NCI-H524 (cell line): ENCODE results near the gene TMPRSS4.

ENCODE experiments used
- DNase-seq, 2 experiments: peaks; one replicate each; lab custom pipeline; 2025; lab: John Stamatoyannopoulos, UW

The TMPRSS4 gene

DNA sequence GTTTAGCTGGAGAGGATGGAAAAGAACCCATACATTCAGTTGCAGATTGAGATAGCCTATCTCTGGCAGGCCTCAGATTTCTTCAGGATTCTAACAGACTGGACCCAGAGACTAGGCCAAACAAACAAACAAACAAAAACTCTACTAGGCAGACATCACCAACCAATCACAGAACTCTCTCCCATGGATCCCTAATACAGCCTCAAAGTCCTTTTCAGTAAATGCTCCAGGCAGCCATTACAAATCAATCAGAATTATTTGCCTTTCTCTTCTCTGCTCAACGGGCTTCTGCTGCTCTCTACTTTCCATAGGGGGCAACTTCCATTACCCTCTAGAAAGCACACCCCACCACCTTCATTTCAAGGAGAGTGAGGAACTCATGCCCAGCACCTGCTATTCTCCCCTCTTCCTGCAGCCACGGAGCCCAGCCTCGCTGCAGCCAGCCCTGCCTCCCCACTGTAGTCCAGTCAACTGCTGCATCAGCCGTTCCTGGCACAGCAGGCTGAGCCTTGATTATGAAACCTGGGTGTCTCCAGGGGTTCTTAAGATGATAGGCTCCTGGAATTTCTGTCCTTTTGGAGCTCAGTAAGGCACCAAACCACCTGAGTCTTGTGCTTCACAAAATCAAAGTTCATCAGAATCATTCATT lies 28.9 kb downstream of the TMPRSS4 start:
- no peak for DNase-seq

DNA sequence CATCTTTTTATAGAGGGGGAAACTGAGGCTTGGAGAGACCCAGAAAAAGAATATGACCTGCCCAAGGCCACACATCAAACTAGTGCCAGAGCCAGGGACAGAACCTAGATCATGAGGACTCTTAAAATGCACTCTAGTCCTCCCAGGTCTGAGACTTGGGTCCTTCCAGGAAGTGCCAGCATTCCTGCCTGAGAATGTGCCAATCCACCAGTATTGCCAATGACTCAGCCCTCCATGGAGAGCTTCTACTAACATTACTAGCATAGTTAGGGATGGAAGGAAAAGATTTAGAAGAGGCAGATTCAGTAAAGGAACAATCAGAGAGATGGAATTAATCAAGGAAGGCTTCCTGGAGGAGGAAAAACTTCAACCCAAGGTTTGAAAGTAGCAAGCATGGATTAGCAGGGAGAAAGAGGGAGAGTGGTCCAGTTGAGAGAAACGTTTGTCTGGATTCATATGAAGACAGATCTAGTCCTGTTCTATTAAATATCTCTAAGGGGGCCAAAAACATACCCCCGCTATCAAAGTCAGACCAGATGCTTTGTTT lies 30.0 kb downstream of the TMPRSS4 start:
- DNase-seq, result no peak

DNA sequence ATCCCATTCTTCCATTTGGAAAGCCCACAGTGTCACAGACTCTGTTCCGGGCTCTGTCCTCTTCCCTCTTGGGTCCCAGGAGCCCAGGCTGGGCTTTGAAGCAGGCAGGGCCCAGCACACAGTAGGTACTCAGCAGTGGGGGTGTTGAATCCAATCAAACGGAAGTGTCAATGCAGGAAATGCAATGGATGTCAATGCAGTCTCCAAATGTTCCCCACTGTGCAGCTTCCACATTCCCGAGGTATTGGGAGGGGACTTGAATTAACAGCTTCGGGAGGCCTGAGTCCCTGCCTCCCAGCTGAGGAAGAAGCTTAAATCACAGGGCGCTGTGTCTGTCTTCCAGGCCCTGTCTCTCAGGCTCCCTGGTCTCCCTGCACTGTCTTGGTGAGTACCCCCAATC lies 31.6 kb downstream of the TMPRSS4 start:
- DNase-seq, result no peak

DNA sequence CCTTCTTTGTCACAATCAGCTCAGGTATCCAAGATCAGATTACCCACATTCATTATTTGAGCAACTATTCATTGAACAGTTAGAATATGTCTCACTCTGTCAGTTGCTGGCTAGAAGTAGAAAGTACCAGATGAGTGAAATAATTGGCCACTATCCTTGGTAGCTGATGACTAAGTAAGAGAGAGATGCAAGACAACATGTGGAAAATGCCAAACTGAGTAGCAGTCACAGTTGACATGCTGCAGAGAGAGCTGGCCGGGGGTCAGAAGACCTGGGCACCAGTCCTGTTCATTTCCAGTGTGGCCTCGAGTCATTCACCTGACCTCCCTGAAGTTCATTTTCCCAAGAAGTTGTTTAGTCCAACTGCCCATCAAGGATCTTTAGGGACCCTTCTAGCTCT lies 32.4 kb downstream of the TMPRSS4 start:
- no peak for DNase-seq

DNA sequence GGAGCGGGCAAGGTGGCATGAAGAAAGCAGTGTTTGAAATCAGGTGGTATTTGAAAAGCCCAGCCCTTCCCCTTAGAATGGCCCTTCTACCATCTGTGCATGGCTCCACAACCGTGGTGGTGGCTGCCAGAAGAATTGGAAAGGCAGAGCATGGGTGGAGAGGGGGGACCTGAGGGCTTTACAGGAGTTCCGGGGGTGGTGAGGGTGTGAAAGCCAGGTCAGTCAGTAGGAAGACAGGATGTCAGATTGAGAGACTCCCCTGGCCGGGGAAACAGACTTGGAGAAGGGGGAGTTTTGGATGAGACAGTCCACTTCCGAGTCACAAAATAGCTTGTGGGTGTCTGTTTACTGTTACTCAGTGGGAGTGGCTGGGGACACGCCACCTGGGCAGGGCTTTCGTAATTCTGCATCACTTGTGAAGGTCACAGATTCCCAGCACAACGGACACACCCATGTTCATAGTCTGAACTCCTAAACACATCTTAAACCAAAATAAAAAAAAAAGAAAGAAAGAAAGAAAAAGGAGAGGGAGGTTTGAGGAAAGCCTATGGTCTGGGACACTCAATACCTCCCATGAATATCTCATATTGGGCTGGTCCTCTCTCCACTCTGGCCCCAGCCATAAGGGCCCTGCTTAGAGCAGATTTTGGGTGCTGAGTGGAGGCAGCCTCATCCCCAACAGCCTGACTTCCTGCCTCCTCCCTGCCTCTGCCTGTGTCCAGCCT lies 34.3 kb downstream of the TMPRSS4 start:
- no peak for DNase-seq

DNA sequence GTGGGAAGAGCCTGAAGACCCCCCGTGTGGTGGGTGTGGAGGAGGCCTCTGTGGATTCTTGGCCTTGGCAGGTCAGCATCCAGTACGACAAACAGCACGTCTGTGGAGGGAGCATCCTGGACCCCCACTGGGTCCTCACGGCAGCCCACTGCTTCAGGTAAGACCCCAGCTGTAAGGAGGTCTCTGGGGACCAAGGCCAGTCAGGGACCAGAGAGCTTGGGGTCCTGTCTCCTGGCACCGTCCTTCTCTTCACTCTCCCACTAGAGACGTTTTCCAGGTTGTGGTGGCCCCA lies 34.8 kb downstream of the TMPRSS4 start:
- DNase-seq, result no peak

DNA sequence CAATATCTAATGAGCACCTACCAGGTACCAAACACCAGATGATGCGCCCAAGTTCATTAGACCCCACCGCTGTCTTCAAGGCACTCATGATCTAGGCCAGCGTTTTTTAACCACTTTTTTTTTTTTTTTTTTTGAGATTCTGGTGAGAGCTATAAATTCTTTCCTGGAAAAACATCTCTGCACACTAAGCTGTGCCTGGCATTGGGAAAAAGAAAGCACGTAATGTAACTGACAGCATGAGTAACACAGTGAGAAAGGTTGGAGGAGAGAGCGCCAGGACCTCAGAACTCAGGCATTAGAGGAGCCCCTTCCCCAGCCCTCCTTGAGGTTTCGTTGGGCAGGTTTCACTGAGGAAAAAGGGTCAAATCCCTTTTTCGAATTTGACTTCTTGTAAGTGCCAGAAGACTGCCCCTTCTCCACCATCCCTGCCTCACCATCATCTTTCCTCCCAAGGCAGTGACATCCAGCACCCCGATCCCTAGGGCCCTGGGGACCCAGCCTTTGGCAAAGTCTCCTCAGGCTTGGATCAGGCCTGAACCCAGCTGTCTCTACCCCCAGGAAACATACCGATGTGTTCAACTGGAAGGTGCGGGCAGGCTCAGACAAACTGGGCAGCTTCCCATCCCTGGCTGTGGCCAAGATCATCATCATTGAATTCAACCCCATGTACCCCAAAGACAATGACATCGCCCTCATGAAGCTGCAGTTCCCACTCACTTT lies 36.0 kb downstream of the TMPRSS4 start:
- no peak for DNase-seq

DNA sequence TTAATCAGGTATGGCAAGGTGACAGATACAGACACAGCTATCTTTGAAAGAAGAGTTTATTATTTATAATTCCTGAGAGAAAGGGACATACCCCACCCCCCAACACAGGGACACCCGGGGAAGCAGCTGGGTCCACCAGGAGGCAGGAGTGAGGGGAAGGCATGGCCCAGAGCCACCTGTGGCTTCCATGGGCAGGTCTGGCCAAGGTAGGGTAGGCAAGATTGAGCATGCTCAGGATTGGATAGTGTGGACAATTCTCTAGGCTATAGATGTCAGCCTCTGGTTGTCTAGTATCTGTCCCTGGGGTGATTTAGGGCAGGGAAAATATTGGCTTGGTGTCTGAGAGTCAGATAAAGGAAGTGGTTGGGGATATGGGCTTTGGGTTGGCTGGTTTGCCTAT lies 37.4 kb downstream of the TMPRSS4 start:
- DNase-seq, result no peak

DNA sequence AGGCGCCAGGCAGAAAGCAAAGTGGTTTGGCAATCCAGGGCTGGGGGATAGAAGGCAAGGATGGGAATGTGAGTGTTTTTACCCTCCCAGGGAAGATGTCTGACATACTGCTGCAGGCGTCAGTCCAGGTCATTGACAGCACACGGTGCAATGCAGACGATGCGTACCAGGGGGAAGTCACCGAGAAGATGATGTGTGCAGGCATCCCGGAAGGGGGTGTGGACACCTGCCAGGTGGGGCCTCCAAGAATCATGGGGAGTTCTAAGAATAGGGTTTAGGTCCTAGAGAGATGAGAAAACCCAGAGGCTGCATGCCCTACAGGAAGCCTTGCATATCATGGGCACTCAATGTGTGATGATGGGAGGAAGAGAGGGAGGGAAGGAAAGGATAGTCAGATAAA lies 38.2 kb downstream of the TMPRSS4 start:
- DNase-seq, result no peak

DNA sequence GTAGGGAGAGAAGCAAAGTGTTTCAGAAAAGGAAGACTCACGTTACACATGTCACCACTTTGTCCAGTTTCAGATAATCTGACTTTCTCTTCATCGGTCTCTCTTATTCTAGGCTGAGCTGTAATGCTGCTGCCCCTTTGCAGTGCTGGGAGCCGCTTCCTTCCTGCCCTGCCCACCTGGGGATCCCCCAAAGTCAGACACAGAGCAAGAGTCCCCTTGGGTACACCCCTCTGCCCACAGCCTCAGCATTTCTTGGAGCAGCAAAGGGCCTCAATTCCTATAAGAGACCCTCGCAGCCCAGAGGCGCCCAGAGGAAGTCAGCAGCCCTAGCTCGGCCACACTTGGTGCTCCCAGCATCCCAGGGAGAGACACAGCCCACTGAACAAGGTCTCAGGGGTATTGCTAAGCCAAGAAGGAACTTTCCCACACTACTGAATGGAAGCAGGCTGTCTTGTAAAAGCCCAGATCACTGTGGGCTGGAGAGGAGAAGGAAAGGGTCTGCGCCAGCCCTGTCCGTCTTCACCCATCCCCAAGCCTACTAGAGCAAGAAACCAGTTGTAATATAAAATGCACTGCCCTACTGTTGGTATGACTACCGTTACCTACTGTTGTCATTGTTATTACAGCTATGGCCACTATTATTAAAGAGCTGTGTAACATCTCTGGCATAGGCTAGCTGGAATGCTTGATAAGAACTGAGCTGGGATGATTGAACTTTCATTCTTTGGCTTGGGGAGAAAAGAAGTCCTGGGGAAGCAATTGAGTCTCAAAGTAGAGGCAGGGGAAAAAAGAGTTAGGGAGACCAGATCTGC lies 41.1 kb downstream of the TMPRSS4 start:
- no peak for DNase-seq

DNA sequence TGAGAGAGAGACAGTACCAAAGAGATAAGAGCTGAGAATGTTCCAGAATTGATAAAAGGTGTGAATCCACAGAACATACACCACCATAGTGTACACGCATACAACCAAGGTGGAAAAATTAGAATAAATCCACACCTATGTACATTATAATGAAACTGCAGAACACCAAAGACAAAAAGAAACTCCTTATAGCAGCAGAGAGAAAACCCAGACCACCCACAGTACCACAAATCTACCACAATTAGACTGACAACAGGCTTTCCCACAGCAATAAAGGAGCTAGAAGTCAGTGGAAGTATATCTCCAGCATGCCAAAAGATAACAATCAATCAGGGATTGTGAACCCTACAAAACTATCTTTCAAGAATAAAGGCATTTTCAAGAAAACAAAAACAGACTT lies 43.9 kb downstream of the TMPRSS4 start:
- no peak for DNase-seq

DNA sequence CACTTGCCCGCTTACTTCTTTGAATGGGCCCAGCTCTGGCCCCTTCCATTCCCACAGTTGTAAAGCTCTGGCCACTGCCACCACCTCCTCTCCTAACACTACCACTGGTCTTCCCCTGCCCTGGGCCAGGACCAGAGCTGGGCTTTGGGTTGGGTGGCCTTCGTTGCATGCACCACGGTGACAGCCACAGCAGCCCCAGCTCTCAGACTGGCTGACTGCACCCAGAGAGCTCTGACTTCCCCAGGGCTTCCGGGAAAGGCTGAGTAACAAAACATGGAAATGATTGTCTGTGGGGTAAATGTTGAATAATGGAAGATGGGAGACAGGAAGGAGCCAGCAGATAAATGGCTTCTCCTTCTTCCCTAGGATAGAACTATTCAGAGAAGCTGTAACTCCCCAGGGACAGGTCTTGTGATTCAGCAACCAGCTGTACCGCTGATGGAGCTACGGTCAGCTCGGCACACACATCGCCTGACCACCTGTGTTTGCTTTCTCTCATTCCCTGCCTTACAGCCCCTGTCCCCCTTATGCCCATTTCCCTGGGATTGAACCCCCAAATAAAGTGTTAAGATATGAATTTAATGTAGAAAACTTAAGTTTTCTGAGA lies 48.2 kb downstream of the TMPRSS4 start:
- peak in 1 of 2 experiments; percentile 62 for DNase-seq

DNA sequence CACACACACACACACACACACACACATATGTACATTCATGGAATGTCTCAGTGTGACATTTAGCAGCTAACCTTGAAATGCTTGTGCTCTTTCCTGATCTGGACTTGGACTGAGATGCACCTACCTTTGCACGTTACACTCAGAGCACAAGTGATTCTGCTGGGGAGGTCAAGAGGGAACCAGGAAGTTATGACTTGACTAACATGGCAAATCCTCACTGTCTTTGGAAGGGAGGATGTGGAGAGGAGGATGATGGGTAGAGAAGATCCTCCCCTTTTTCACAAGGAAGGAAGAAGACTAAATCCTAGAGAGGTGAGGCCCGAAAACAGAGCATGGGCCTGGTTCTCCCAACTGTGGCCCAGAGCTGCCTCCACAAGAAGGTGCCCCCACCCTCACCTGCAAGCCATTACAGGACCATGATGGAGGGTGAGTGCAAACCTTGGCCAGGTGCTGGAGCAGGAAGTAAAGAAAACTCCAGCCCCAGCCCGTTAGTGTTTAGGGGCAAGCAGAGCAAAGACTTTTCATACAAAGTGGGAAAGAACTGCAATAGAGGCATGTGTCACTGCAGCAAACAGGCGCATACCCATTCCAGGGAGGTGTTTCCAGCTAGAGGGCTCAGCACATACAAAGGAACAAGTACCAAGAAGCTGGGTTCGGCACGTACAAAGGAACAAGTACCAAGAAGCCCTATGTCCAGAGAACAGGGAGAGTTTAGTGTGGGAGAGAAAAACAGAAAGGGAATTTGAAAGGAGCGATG lies 49.4 kb downstream of the TMPRSS4 start:
- DNase-seq, result no peak

DNA sequence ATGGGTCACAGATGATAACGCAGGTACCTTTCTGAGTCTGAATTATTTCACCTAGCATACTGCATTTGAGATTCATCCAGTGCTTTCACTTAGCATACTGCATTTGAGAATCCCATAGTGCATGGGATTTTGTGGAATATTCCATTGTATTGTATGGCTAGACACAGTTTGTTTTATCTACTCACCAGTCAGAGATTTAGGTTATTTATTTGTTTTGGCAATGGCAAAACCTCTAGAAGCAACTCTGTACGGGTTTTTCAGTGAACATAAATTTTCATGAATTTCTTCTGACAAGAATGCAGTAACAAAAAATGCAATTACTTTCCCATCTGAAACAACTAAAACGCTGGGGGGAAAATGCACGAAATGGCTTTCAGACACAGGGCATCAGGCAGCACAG lies 51.4 kb downstream of the TMPRSS4 start:
- DNase-seq, result no peak

DNA sequence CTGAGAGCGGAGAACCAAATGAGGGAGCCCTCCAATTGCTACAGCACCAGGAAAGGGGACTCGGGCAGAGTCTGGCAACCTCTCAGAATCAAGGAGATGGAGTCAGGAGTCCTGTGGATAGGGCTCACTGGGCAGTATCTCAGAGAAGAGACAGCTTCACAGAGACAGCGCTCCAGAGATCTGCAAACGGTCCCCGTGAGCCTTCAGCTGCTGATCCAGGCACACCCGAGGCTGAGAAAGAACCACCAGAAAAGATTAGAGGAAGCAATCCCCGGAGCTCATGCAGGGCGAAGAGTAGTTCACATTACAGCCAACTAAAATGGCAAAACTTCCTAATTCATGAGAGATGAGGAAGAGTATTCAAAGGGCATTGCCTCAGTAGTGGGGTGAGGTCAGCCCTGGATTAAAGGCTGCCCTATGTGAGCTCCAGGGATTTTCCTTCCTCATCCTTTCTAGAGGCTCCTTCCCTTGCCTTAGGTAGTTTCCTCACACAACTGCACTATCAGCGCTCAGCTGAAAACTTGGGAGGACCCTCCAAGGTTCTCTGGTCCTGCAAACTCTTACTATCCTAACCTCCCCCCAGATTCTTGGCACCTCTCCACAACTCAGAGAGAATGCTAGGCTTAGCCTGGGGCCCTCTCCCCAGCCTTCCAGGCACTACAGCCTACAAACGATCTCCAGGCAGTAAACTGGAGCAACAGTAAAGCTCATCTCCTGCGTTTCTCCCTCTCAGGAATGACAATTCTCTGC lies 52.0 kb downstream of the TMPRSS4 start:
- DNase-seq, result no peak

DNA sequence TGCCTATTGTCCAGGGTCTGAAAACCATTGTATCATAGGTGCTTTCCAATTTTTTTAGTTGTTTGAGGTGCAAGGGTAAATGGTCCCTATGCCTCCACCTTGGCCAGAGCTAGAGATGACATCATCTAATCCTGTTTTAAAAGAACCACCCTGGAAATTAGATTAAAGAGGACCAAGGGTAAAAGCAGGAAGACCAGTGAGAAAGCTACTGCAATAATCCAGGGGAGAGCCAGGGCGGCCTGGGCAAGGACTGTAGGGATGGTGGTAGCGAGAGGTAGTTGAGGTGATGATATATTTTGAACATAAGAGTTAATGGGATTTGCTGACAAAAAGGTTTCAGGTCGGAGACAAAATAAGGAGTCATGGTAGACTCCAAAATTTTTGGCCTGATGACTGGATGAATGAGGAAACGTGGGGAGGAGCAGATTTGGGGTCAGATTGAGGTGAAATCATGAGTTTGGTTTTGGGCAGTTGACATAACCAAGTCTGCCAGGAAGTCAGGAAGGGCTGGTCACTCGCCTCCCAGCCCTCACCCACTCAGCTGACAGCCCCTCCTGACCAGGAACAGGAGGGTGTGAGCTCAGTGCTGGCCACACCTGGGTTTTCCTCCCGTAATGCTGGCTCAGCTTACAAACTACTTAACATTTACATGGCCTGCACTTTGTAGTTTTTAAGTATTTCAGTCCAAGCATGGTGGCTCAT lies 52.7 kb downstream of the TMPRSS4 start:
- DNase-seq, result no peak

DNA sequence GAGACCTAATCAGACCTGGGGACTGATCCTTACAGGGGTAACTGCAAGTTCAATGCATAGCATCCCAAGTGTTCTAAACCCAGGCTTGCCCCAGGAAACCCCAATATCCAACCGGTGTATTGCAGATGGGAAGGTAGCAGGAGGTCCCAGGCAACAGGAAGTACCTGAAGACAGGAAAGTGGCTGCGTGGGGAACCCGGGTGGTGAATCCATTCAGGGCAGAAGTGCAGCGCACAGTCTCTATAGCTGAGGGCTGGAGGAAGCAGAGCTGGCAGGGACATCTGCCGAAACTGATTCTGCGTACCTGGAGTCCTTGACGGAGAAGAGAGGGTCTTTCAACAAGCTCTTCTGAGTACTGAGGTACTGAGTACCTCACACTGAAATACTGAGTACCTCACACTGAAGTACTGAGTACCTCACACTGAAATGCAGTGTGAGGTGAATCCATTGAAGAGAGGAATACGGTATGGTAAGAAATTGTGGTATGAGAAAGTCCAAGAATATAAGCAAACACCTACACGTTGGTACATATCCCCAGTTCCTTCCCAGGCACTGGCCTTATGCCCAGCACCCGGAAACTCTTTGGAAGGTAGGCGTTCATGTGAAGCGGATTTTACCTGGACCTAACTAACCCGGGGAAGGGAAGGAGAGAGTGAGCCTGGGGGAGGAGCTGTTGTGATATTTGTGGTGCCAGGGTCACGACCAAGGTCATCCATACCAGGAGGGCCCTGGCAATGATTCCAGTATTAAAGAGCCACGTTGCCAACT lies 55.7 kb downstream of the TMPRSS4 start:
- no peak for DNase-seq

DNA sequence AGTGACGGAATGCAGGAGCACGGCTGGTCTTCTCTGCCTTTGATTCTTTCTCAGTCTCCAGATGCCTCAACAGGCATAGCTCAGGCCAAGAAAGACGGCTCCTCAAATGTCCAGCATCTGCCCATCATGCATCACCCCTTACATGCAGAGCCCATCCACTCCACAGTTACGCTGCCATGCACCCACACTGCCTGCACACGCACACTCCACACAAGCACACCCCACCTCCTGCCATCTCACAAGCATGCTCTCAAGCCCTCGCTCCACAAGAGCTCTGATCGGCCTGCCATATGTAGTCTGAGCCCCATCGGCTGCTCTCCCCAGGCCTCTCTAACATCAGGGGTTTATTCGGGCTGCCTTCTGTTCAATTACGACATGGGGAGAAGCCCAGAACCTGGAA lies 56.9 kb downstream of the TMPRSS4 start:
- peak in 1 of 2 experiments; percentile 59 for DNase-seq
